SK-N-SH (cell line): Measurements from ENCODE around the gene ESRRG. TPM values are rescaled to one million over a fixed set of nuclear protein-coding genes. Genes with fewer than 3 reads are reported as not detected.

Experiments used
- CTCF ChIA-PET: fragments of 300-600, 350-600 bp; formaldehyde crosslinking; extraction: SDS; loops from one replicate; lab custom pipeline; 2021; lab: Yijun Ruan, JAX
- POLR2A ChIA-PET: fragments of 350-600 bp; sonication (Branson Sonifier 250); formaldehyde crosslinking; extraction: SDS; loops from one replicate; lab custom pipeline; 2020; ENCODE audit warnings: antibody characterized with exemption, inconsistent platforms; lab: Yijun Ruan, JAX
- DNase-seq: peaks from one replicate; pipeline ENCODE4 v3.0.0; 2012
- H2AFZ ChIP-seq: fragments of 200-600 bp; sonication (generic); 2 replicates; pipeline ENCODE4 v1.8.1; 2016; ENCODE audit warnings: antibody characterized with exemption, mild to moderate bottlenecking, low read depth
- H3F3A ChIP-seq: fragments of 200-600 bp; sonication (generic); replicated peaks from 2 replicates; pipeline ENCODE3; 2016; ENCODE audit warnings: antibody characterized with exemption, mild to moderate bottlenecking; ENCODE audit not compliant: insufficient read depth
- H3K27ac ChIP-seq, 2 experiments: fragments of 200-500 bp in 1 of 2; fragments of 200-600 bp in 1 of 2; sonication (Bioruptor generic) in 1 of 2; sonication (generic), shearing (Covaris generic) in 1 of 2; 2 replicates each; pipeline versions ENCODE4 v1.5.1 to v1.6.1; 2014 to 2016; ENCODE audit warnings: low read depth in 2 of 2, inconsistent platforms in 1 of 2, low read length in 1 of 2, mild to moderate bottlenecking in 1 of 2, mixed read lengths in 1 of 2
- H3K27me3 ChIP-seq: fragments of 200-600 bp; sonication (generic), shearing (Covaris generic); 2 replicates; pipeline ENCODE4 v1.6.1; 2016; ENCODE audit warnings: mixed run types; ENCODE audit not compliant: insufficient read depth
- H3K36me3 ChIP-seq, 2 experiments: fragments of 200-500 bp in 1 of 2; fragments of 200-600 bp in 1 of 2; sonication (Bioruptor generic) in 1 of 2; sonication (generic) in 1 of 2; replicated peaks in 1 of 2; 2 replicates each; pipeline versions ENCODE3 to v1.5.1; 2014 to 2016; ENCODE audit warnings: low read length in 1 of 2, mild to moderate bottlenecking in 1 of 2; ENCODE audit not compliant: insufficient read depth in 2 of 2, control insufficient read depth in 1 of 2
- H3K4me1 ChIP-seq, 2 experiments: fragments of 200-500 bp in 1 of 2; fragments of 200-600 bp in 1 of 2; sonication (Bioruptor generic) in 1 of 2; sonication (generic), shearing (Covaris generic) in 1 of 2; 2 replicates each; pipeline versions ENCODE4 v1.5.1 to v1.6.1; 2014 to 2016; ENCODE audit warnings: low read depth in 1 of 2, low read length in 1 of 2, mixed run types in 1 of 2; ENCODE audit not compliant: insufficient read depth in 2 of 2, control insufficient read depth in 1 of 2
- H3K4me2 ChIP-seq: fragments of 200-600 bp; sonication (generic), shearing (Covaris generic); 2 replicates; pipeline ENCODE4 v1.6.1; 2017; ENCODE audit warnings: mixed run types
- H3K4me3 ChIP-seq, 2 experiments: fragments of 200-500 bp in 1 of 2; fragments of 200-600 bp in 1 of 2; sonication (Bioruptor generic) in 1 of 2; sonication (generic), shearing (Covaris generic) in 1 of 2; 2 replicates each; pipeline versions ENCODE4 v1.5.1 to v1.8.1; 2014 to 2016; ENCODE audit warnings: low read depth in 2 of 2, inconsistent platforms in 1 of 2, low read length in 1 of 2, mild to moderate bottlenecking in 1 of 2, mixed read lengths in 1 of 2, moderate library complexity in 1 of 2
- H3K79me2 ChIP-seq: fragments of 200-600 bp; sonication (generic); 2 replicates; pipeline ENCODE4 v1.8.1; 2017; ENCODE audit warnings: mild to moderate bottlenecking; ENCODE audit not compliant: insufficient read depth
- H3K9ac ChIP-seq: fragments of 200-600 bp; sonication (generic); 2 replicates; pipeline ENCODE4 v1.6.1; 2017; ENCODE audit warnings: mixed run types
- H3K9me2 ChIP-seq: fragments of 200-600 bp; sonication (generic); 2 replicates; pipeline ENCODE4 v1.6.1; 2017; ENCODE audit warnings: mixed run types
- H3K9me3 ChIP-seq: fragments of 200-600 bp; sonication (generic); 2 replicates; pipeline ENCODE4 v1.6.1; 2017; ENCODE audit warnings: mixed run types, mild to moderate bottlenecking, moderate library complexity
- H4K20me1 ChIP-seq: fragments of 200-600 bp; sonication (generic); 2 replicates; pipeline ENCODE4 v1.6.1; 2017; ENCODE audit warnings: mild to moderate bottlenecking, mixed run types; ENCODE audit not compliant: insufficient read depth
- CHD2 ChIP-seq: fragments of 150-350 bp; IDR thresholded peaks from 2 replicates; pipeline ENCODE4 v1.6.1; 2018; ENCODE audit warnings: low read length; ENCODE audit not compliant: partially characterized antibody
- EZH2phosphoT487 ChIP-seq: fragments of 200-600 bp; sonication (generic); IDR thresholded peaks from 2 replicates; pipeline ENCODE4 v1.6.1; 2017; ENCODE audit warnings: low read depth, mixed run types, mild to moderate bottlenecking, antibody characterized with exemption, moderate library complexity, borderline replicate concordance
- FOSL2 ChIP-seq: IDR thresholded peaks from 2 replicates; pipeline ENCODE4 v1.4.0; 2012; ENCODE audit warnings: low read depth, mild to moderate bottlenecking, moderate library complexity, borderline replicate concordance
- FOXM1 ChIP-seq: IDR thresholded peaks from 2 replicates; pipeline ENCODE4 v1.4.0; 2012; ENCODE audit warnings: low read depth, mild to moderate bottlenecking
- GABPA ChIP-seq: IDR thresholded peaks from 2 replicates; pipeline ENCODE4 v1.4.0; 2012; ENCODE audit warnings: low read depth, mild to moderate bottlenecking
- GATA2 ChIP-seq: sonication (generic); formaldehyde crosslinking; IDR thresholded peaks from 2 replicates; pipeline ENCODE4 v1.5.0; 2020; ENCODE audit warnings: mild to moderate bottlenecking, missing genetic modification reagents
- IRF3 ChIP-seq: fragments of 150-350 bp; IDR thresholded peaks from 2 replicates; pipeline ENCODE4 v1.6.1; 2016; ENCODE audit warnings: mild to moderate bottlenecking, low read depth, low read length
- MEF2A ChIP-seq: IDR thresholded peaks from 2 replicates; pipeline ENCODE4 v1.4.0; 2012; ENCODE audit warnings: low read depth, borderline replicate concordance
- NFIC ChIP-seq: IDR thresholded peaks from 2 replicates; pipeline ENCODE4 v1.4.0; 2012; ENCODE audit warnings: borderline replicate concordance
- PBX3 ChIP-seq: IDR thresholded peaks from 2 replicates; pipeline ENCODE4; 2012
- POLR2AphosphoS5 ChIP-seq: IDR thresholded peaks from 2 replicates; pipeline ENCODE4 v1.6.1; 2012; ENCODE audit warnings: low read depth, low read length
- RAD21 ChIP-seq: IDR thresholded peaks from 2 replicates; pipeline ENCODE4 v1.6.1; 2012; ENCODE audit warnings: mild to moderate bottlenecking, low read length
- RCOR1 ChIP-seq: fragments of 150-350 bp; IDR thresholded peaks from 2 replicates; pipeline ENCODE4 v1.6.1; 2017; ENCODE audit warnings: antibody characterized with exemption, low read length
- REST ChIP-seq: IDR thresholded peaks from 2 replicates; pipeline ENCODE4 v1.6.1; 2012; ENCODE audit warnings: mild to moderate bottlenecking, low read depth, low read length, moderate library complexity
- SMC3 ChIP-seq: IDR thresholded peaks from 2 replicates; pipeline ENCODE4 v1.6.1; 2012; ENCODE audit warnings: low read depth, low read length, improper control_type of control experiment
- TCF12 ChIP-seq: IDR thresholded peaks from 2 replicates; pipeline ENCODE4 v1.4.0; 2012
- USF1 ChIP-seq: IDR thresholded peaks from 2 replicates; pipeline ENCODE4 v1.4.0; 2012; ENCODE audit warnings: low read depth, borderline replicate concordance
- USF2 ChIP-seq: fragments of 150-350 bp; IDR thresholded peaks from 2 replicates; pipeline ENCODE4 v1.6.1; 2017; ENCODE audit warnings: antibody characterized with exemption, low read length, low read depth, borderline replicate concordance
- WGBS: methylation state at CpG from one replicate; pipeline ENCODE4 v1.1.6; 2017; ENCODE audit warnings: low lambda C conversion rate; 5-methylcytosine and 5-hydroxymethylcytosine counted together
- polyA plus RNA-seq, 3 experiments: library from polyadenylated mRNA; depleted of rRNA; stranded (reverse); fragments of >200 nt; gene quantifications; 2 replicates each; pipeline ENCODE4 v1.2.3, GENCODE V29; 2012

ESRRG gene
- polyA plus RNA-seq, 1 of the 3 experiments (the other 2 are of a cell fraction): 0.26 TPM

- CTCF ChIA-PET: interaction anchor here (0.8 to 1.4 kb wide), 3 partner anchors 14 to 620 kb away, joined by 3 to 4 read pairs (median 3); no protein-coding TSS in a partner anchor
- no peak for DNase-seq
- no peaks in the 10 kb centered on the region for H4K20me1 ChIP-seq
- H3K4me3 ChIP-seq: no peak overlapping the region
- WGBS: 77% methylated on average over 12 of the region's 12 CpGs
- no peaks in the 10 kb centered on the region for H3K79me2 ChIP-seq
- peaks cover 0 to 15% of the 10 kb centered on the region in 2 experiments; a peak in 2 of 4 replicates for H3K4me1 ChIP-seq
- H3K27me3 ChIP-seq: no peaks in the 10 kb centered on the region
- no peaks in the 10 kb centered on the region for H3K9me2 ChIP-seq
- no peak overlapping the region for H3K27ac ChIP-seq
- TF ChIP-seq TCF12 (no peak), EZH2phosphoT487 (no peak), USF2 (no peak), RCOR1 (no peak), SMC3 (no peak), MEF2A (no peak), GATA2 (no peak), IRF3 (no peak), USF1 (no peak), FOXM1 (no peak), PBX3 (no peak), NFIC (no peak), GABPA (no peak), POLR2AphosphoS5 (no peak), REST (no peak), RAD21 (no peak), CHD2 (no peak), FOSL2 (no peak)
- POLR2A ChIA-PET: no interaction called here
- H3K9me3 ChIP-seq: no peaks in the 10 kb centered on the region
- no peak overlapping the region for H3K4me2 ChIP-seq
- no peaks in the 10 kb centered on the region for H3F3A ChIP-seq
- H3K9ac ChIP-seq: no peak overlapping the region
- no peaks in the 10 kb centered on the region for H3K36me3 ChIP-seq
- H2AFZ ChIP-seq: no peak overlapping the region
These were observed 109.0 kb downstream of the ESRRG start for GRCh38 chr1:216614011-216614934.
